ENCODE data around the gene GPR3. TPM values are rescaled to one million over a fixed set of nuclear protein-coding genes. Genes with fewer than 3 reads are reported as not detected.

The GPR3 gene
- total and polyA plus RNA-seq, 7 donors: 0.12 to 1.3 (median 0.42) TPM; not detected in 2

DNA sequence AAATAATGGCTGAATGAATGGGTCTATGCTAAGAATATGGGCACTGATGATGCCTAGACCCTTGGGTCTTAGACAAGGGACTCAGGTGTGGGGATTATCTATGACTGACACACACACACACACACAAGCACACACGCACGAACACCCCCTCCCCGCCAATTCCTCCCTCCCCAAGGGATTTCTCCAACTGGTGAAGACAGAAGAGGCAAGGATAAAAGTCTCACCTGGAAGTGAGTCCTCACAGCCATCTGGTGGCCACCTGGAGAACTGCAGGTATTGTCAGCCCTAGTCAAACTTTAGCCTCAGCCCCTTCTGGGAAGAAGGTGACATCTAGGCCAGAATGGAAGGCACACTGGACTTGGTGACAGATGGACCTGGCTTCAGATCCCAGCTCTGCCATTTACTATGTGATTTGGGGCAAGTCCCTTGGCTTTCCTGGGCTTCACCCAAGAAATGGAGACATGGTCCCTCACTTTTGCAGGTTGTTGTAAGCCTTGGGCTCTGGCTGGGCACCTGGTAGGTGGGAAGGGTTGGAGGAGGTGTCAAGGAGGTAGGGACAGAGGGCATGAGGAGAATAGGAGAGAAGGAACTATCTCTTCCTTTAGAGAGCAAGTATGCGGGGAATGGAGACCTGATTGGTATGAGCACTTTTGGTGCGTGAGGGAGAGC, 4.0 kb upstream of the GPR3 start:
- intact Hi-C loops (cut with DNase I): loop anchor here (1.0 to 10.0 kb wide), 3 partner anchors 22 to 284 kb away; partner anchors contain the start of gene MAP3K6 (in 1 of the 2)
- DNase-seq: peak; percentile 69 to 79
- Histone ChIP-seq H3K27me3 (ENCODE audit: insufficient read depth in 3 of 3, low read length in 2 of 3) (no peaks in the 10 kb centered on the region), H3K9me3 (no peaks in the 10 kb centered on the region), H3K4me3 (no peak overlapping the region), H3K4me1 (peaks cover 8% of the 10 kb centered on the region), H3K27ac (no peak overlapping the region), H3K36me3 (ENCODE audit: insufficient read depth in 1 of 2, low read depth in 1 of 2) (no peaks in the 10 kb centered on the region)
- TF ChIP-seq, protein P1, sequence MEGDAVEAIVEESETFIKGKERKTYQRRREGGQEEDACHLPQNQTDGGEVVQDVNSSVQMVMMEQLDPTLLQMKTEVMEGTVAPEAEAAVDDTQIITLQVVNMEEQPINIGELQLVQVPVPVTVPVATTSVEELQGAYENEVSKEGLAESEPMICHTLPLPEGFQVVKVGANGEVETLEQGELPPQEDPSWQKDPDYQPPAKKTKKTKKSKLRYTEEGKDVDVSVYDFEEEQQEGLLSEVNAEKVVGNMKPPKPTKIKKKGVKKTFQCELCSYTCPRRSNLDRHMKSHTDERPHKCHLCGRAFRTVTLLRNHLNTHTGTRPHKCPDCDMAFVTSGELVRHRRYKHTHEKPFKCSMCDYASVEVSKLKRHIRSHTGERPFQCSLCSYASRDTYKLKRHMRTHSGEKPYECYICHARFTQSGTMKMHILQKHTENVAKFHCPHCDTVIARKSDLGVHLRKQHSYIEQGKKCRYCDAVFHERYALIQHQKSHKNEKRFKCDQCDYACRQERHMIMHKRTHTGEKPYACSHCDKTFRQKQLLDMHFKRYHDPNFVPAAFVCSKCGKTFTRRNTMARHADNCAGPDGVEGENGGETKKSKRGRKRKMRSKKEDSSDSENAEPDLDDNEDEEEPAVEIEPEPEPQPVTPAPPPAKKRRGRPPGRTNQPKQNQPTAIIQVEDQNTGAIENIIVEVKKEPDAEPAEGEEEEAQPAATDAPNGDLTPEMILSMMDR (IDR thresholded peaks at IDR 0.05): peak; percentile 86
- peak in 3 of 4 donors; percentile 39 to 53 (median 53) for ATAC-seq
- WGBS, 3 donors: 40 to 46% (median 42%) methylated on average over 5 of the region's 5 CpGs

GRCh38 chr1:27391511-27392095, 819 bp upstream of the GPR3 start:
- peak in 3 of 4 donors; percentile 22 to 29 (median 22) for ATAC-seq
- WGBS, 3 donors: 11 to 13% (median 12%) methylated on average over 13 of the region's 13 CpGs
- no peaks in the 10 kb centered on the region for H3K36me3 ChIP-seq (ENCODE audit: insufficient read depth in 1 of 2, low read depth in 1 of 2)
- H3K27ac ChIP-seq: no peak overlapping the region
- intact Hi-C loops (cut with DNase I): loop anchor here (2.0 to 5.0 kb wide), 4 partner anchors 35 to 276 kb away; no protein-coding TSS in a partner anchor
- peak overlapping the region; percentile 67 for H3K4me3 ChIP-seq
- peak in 1 of 2 donors; percentile 47 for DNase-seq
- peaks cover 8% of the 10 kb centered on the region for H3K4me1 ChIP-seq
- TF ChIP-seq, protein P1 (IDR thresholded peaks at IDR 0.05): no peak
- no peaks in the 10 kb centered on the region for H3K27me3 ChIP-seq (ENCODE audit: insufficient read depth in 3 of 3, low read length in 2 of 3)
- H3K9me3 ChIP-seq: no peaks in the 10 kb centered on the region

DNA sequence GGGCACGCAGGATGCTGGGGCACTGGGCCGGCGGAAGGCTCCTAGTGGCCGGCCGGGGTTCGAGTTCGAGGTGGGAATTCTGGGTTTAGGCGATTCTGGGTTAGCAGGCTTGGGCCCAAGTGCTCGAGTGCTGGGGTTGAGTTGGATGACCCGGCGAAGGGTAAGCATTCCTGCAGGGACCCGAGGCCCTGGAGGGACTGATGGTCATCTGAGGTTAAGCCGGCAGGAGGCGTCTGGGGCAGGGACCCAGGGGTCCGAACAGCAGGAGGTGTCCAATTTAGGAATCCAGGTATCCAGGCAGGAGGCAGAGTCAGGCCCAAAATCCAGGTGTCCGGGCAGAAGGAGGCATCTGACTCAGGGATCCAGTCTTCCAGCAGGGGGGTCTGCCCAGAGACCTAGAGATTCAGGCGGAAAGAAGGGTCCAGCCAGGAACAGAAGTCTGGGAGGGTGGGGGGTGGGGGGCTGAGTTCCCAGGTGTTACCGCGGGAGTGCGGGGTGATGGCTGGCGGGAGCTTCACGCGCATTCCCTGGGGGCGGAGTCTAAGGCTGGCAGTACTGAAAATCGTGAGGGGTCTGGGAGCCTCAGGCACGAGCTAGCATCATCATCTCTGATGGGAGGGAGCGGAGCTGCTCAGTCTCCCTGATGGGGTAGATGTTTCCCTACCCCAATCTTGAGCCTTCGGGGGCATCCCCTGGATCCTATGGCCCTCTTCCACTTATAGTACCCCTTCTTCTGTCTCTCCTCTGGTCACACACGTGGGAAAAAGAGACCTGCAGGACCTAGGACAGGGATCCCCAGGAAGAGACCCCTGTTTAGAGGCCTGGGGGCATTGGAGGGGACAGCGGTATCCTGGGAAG, 585 bp downstream of the GPR3 start:
- Histone ChIP-seq H3K9me3 (no peaks in the 10 kb centered on the region), H3K4me1 (peaks cover 8% of the 10 kb centered on the region), H3K36me3 (ENCODE audit: insufficient read depth in 1 of 2, low read depth in 1 of 2) (no peaks in the 10 kb centered on the region), H3K4me3 (peak overlapping the region; percentile 67), H3K27ac (no peak overlapping the region), H3K27me3 (ENCODE audit: insufficient read depth in 3 of 3, low read length in 2 of 3) (no peaks in the 10 kb centered on the region)
- ATAC-seq (no peak), DNase-seq (no peak)
- intact Hi-C loops (cut with DNase I): loop anchor here (2.0 to 5.0 kb wide), 3 partner anchors 92 to 274 kb away; no protein-coding TSS in a partner anchor
- 35 to 42% (median 36%) methylated on average over 30 of the region's 30 CpGs for WGBS, 3 donors
- TF ChIP-seq, protein P1 (IDR thresholded peaks at IDR 0.05): no peak

GRCh38 chr1:27393641-27394281, 1.3 kb downstream of the GPR3 start:
- no peaks in the 10 kb centered on the region for H3K36me3 ChIP-seq (ENCODE audit: insufficient read depth in 1 of 2, low read depth in 1 of 2)
- no peak overlapping the region for H3K27ac ChIP-seq
- intact Hi-C loops (cut with DNase I): loop anchor here (2.0 to 5.0 kb wide), 3 partner anchors 93 to 274 kb away; no protein-coding TSS in a partner anchor
- H3K4me1 ChIP-seq: peaks cover 8% of the 10 kb centered on the region
- TF ChIP-seq, protein P1 (IDR thresholded peaks at IDR 0.05): no peak
- 92 to 95% (median 93%) methylated on average over 18 of the region's 18 CpGs for WGBS, 3 donors
- H3K9me3 ChIP-seq: no peaks in the 10 kb centered on the region
- ATAC-seq (no peak), DNase-seq (no peak)
- H3K4me3 ChIP-seq: no peak overlapping the region
- no peaks in the 10 kb centered on the region for H3K27me3 ChIP-seq (ENCODE audit: insufficient read depth in 3 of 3, low read length in 2 of 3)

Measured in psoas muscle (tissue), 8 donors.